Testis (tissue), 3 donors: Measurements from ENCODE around the gene TERB1. TPM values are rescaled to one million over a fixed set of nuclear protein-coding genes. Genes with fewer than 3 reads are reported as not detected.

Experiments used
- DNase-seq: peaks from one replicate; pipeline ENCODE4 v3.0.0-alpha.2; 2019
- H3K27ac ChIP-seq, 2 donors: fragments of 200-600 bp; sonication (generic); one replicate each; pipeline ENCODE4 v1.5.1; 2019
- H3K27me3 ChIP-seq: fragments of 200-600 bp; sonication (generic); one replicate; pipeline ENCODE4 v1.5.1; 2019
- H3K36me3 ChIP-seq: fragments of 200-600 bp; sonication (generic); one replicate; pipeline ENCODE4 v1.5.1; 2017; ENCODE audit warnings: low read depth; ENCODE audit errors: missing control alignments
- H3K4me1 ChIP-seq: fragments of 200-600 bp; sonication (generic); one replicate; pipeline ENCODE4 v1.5.1; 2019
- H3K4me3 ChIP-seq, 2 donors: fragments of 200-600 bp; sonication (generic); one replicate each; pipeline ENCODE4 v1.5.1; 2017 to 2019
- H3K9me3 ChIP-seq: fragments of 200-600 bp; sonication (generic); one replicate; pipeline ENCODE4 v1.5.1; 2017
- CTCF ChIP-seq, 3 experiments: fragments of 450-650 bp in 2 of 3; fragments of 200-600 bp in 1 of 3; sonication (generic) in 1 of 3; IDR thresholded peaks; one replicate each; pipeline ENCODE4 v1.5.1; 2016 to 2019; ENCODE audit warnings: antibody characterized with exemption in 3 of 3, mild to moderate bottlenecking in 2 of 3, moderate library complexity in 1 of 3
- POLR2A ChIP-seq: fragments of 450-650 bp; IDR thresholded peaks from one replicate; pipeline ENCODE4 v1.6.1; 2017; ENCODE audit warnings: antibody characterized with exemption, mild to moderate bottlenecking, moderate library complexity
- WGBS, 2 donors: methylation state at CpG; one replicate each; pipeline ENCODE4 v1.1.5; 2018; 5-methylcytosine and 5-hydroxymethylcytosine counted together
- intact Hi-C: fragments of 100-400 bp; cut with DNase I; formaldehyde crosslinking; loops from one replicate; pipeline ENCODE4 v1.15.1; 2023; ENCODE audit warnings: low total_unique reads
- polyA plus RNA-seq: library from polyadenylated mRNA; stranded (reverse); fragments of 350-450 nt; fragmentation: Illumina TruSeq; extraction: RNeasy Lipid Tissue Mini Kit (QIAGEN cat#74804); gene quantifications from one replicate; pipeline ENCODE4 v1.2.3, GENCODE V29; 2014; ENCODE audit warnings: low read depth, low replicate concordance; ENCODE audit not compliant: insufficient read depth
- total RNA-seq, 2 donors: library from RNA; depleted of rRNA; stranded (reverse); fragments of >200 nt; gene quantifications; one replicate each; pipeline ENCODE4 v1.2.3, GENCODE V29; 2016

Gene TERB1
- total and polyA plus RNA-seq, 3 donors from 2014 or later = 12.1 to 30.6 (median 13.3) TPM

- DNase-seq = no peak
- Histone ChIP-seq H3K27me3 (no peaks in the 10 kb centered on the region), H3K4me1 (no peaks in the 10 kb centered on the region), H3K9me3 (no peaks in the 10 kb centered on the region), H3K4me3 (no peak overlapping the region), H3K27ac (no peak overlapping the region), H3K36me3 (no peaks in the 10 kb centered on the region)
- TF ChIP-seq POLR2A (no peak), CTCF (IDR thresholded peaks at IDR 0.05) (no peak)
- WGBS, 2 donors = 77 to 85% methylated on average over 3 to 4 of the region's 4 CpGs
- intact Hi-C loops = no loop called here
Observed at GRCh38 chr16:66717776-66718175, 83.6 kb downstream of the TERB1 start.

- H3K36me3 ChIP-seq = no peaks in the 10 kb centered on the region
- H3K4me1 ChIP-seq = no peaks in the 10 kb centered on the region
- intact Hi-C loops = no loop called here
- TF ChIP-seq POLR2A = no peak
- TF ChIP-seq CTCF (IDR thresholded peaks at IDR 0.05) = peak in 2 of 3 experiments; percentile 32 to 39
- no peak overlapping the region for H3K4me3 ChIP-seq
- no peaks in the 10 kb centered on the region for H3K9me3 ChIP-seq
- WGBS, 2 donors = 55 to 57% methylated on average over 12 of the region's 12 CpGs
- DNase-seq = peak; percentile 65
- no peaks in the 10 kb centered on the region for H3K27me3 ChIP-seq
- no peak overlapping the region for H3K27ac ChIP-seq
Observed at GRCh38 chr16:66717112-66717675, 84.2 kb downstream of the TERB1 start.

GRCh38 chr16:66714654-66715307, 86.6 kb downstream of the TERB1 start:
- Histone ChIP-seq H3K4me1 (no peaks in the 10 kb centered on the region), H3K27ac (no peak overlapping the region), H3K4me3 (no peak overlapping the region), H3K9me3 (no peaks in the 10 kb centered on the region), H3K27me3 (no peaks in the 10 kb centered on the region), H3K36me3 (no peaks in the 10 kb centered on the region)
- TF ChIP-seq CTCF (IDR thresholded peaks at IDR 0.05) = no peak
- TF ChIP-seq POLR2A = no peak
- DNase-seq = no peak
- 60 to 75% methylated on average over 6 of the region's 6 CpGs for WGBS, 2 donors
- intact Hi-C loops = no loop called here

- Histone ChIP-seq H3K9me3 (no peaks in the 10 kb centered on the region), H3K4me3 (no peak overlapping the region), H3K27me3 (no peaks in the 10 kb centered on the region), H3K27ac (no peak overlapping the region), H3K36me3 (no peaks in the 10 kb centered on the region), H3K4me1 (no peaks in the 10 kb centered on the region)
- 90 to 91% methylated on average over 6 of the region's 6 CpGs for WGBS, 2 donors
- DNase-seq = no peak
- TF ChIP-seq CTCF (IDR thresholded peaks at IDR 0.05) = no peak
- TF ChIP-seq POLR2A = no peak
- intact Hi-C loops = no loop called here
Observed at GRCh38 chr16:66714062-66714461, 87.3 kb downstream of the TERB1 start.

GRCh38 chr16:66713076-66713475, 88.3 kb downstream of the TERB1 start:
- H3K27ac ChIP-seq = no peak overlapping the region
- 64 to 83% methylated on average over 2 of the region's 2 CpGs for WGBS, 2 donors
- no peak for TF ChIP-seq POLR2A
- TF ChIP-seq CTCF (IDR thresholded peaks at IDR 0.05) = no peak
- no peak for DNase-seq
- H3K9me3 ChIP-seq = no peaks in the 10 kb centered on the region
- H3K4me1 ChIP-seq = no peaks in the 10 kb centered on the region
- intact Hi-C loops = no loop called here
- no peaks in the 10 kb centered on the region for H3K36me3 ChIP-seq
- no peaks in the 10 kb centered on the region for H3K27me3 ChIP-seq
- H3K4me3 ChIP-seq = no peak overlapping the region
